GM12878 (cell line): Measurements from ENCODE around the gene MGAT5. TPM values are rescaled to one million over a fixed set of nuclear protein-coding genes. Genes with fewer than 3 reads are reported as not detected.

Experiments used
- ATAC-seq: fragments of 200-7000 bp; cut with Tn5 transposase; 3 replicates; pipeline ENCODE4 v1.9.1; 2020; ENCODE audit warnings: mild to moderate bottlenecking, moderate library complexity
- BruUV-seq: library from RNA; stranded (reverse); fragments of 400-500 nt; replicated peaks from 2 replicates; lab custom pipeline; 2021; lab: Mats Ljungman, UMichigan
- CTCF ChIA-PET: fragments of 300-600 bp; sonication (Branson Sonifier 250); formaldehyde crosslinking; extraction: SDS; loops from one replicate; lab custom pipeline; 2021; ENCODE audit warnings: inconsistent platforms; lab: Yijun Ruan, JAX
- POLR2A ChIA-PET: fragments of 350-600 bp; formaldehyde crosslinking; extraction: SDS; loops from one replicate; lab custom pipeline; 2021; ENCODE audit warnings: inconsistent platforms; lab: Charles Lee
- RAD21 ChIA-PET: fragments of 300-600 bp; sonication (Branson Sonifier 250); formaldehyde crosslinking; loops from one replicate; lab custom pipeline; 2023; ENCODE audit warnings: antibody characterized with exemption; ENCODE audit not compliant: unreplicated experiment; lab: Charles Lee
- SMC1A ChIA-PET: fragments of 300-600 bp; sonication (Branson Sonifier 250); formaldehyde crosslinking; loops from one replicate; lab custom pipeline; 2023; ENCODE audit not compliant: unreplicated experiment, uncharacterized antibody; lab: Charles Lee
- DNase-seq: peaks from one replicate; pipeline ENCODE4 v3.0.0-alpha.2; 2011; ENCODE audit warnings: low read depth, low spot score
- FAIRE-seq: peaks from 3 replicates; lab custom pipeline; 2011; peaks lifted over from hg19 to GRCh38; lab: Jason Lieb, UNC
- H2AFZ ChIP-seq: 2 replicates; pipeline ENCODE4 v1.6.0; 2011; ENCODE audit warnings: low read depth, low read length, control low read depth; ENCODE audit not compliant: control insufficient read depth
- H3K27ac ChIP-seq: 2 replicates; pipeline ENCODE4 v1.5.1; 2011; ENCODE audit warnings: control low read depth; ENCODE audit not compliant: control insufficient read depth, insufficient read depth
- H3K27me3 ChIP-seq, 2 experiments: replicated peaks in 1 of 2; 2 replicates each; pipeline versions ENCODE4 v1.6.0 to v1.6.1; 2011; ENCODE audit warnings: low read length in 1 of 2; ENCODE audit not compliant: control insufficient read depth in 2 of 2, insufficient read depth in 2 of 2
- H3K36me3 ChIP-seq, 2 experiments: 2 replicates each; pipeline ENCODE4 v1.5.1; 2011; ENCODE audit warnings: low read length in 1 of 2; ENCODE audit not compliant: control insufficient read depth in 2 of 2, insufficient read depth in 2 of 2
- H3K4me1 ChIP-seq: 2 replicates; pipeline ENCODE4 v1.6.1; 2011; ENCODE audit warnings: mild to moderate bottlenecking, low read length, moderate library complexity, mixed read lengths; ENCODE audit not compliant: control insufficient read depth, insufficient read depth
- H3K4me2 ChIP-seq: 2 replicates; pipeline ENCODE4 v1.6.0; 2011; ENCODE audit warnings: control low read depth; ENCODE audit not compliant: control insufficient read depth, insufficient read depth
- H3K4me3 ChIP-seq: fragments of 200-600 bp; sonication (generic); 2 replicates; pipeline ENCODE4 v1.5.1; 2016
- H3K79me2 ChIP-seq: 2 replicates; pipeline ENCODE4 v1.6.0; 2011; ENCODE audit warnings: low read length; ENCODE audit not compliant: control insufficient read depth, insufficient read depth
- H3K9ac ChIP-seq: 2 replicates; pipeline ENCODE4 v1.8.0; 2011; ENCODE audit warnings: low read length, control low read depth, mixed read lengths; ENCODE audit not compliant: control insufficient read depth, insufficient read depth
- H3K9me3 ChIP-seq: replicated peaks from 3 replicates; pipeline ENCODE4 v1.5.1; 2011; ENCODE audit warnings: mild to moderate bottlenecking, low read length; ENCODE audit not compliant: control insufficient read depth, insufficient read depth
- H4K20me1 ChIP-seq: 2 replicates; pipeline ENCODE4 v1.6.0; 2011; ENCODE audit not compliant: control insufficient read depth, insufficient read depth
- ATF7 ChIP-seq: fragments of 450-650 bp; IDR thresholded peaks from 2 replicates; pipeline ENCODE4 v1.6.1; 2016; ENCODE audit warnings: low read depth, mild to moderate bottlenecking
- CHD2 ChIP-seq: IDR thresholded peaks from 2 replicates; pipeline ENCODE4 v1.6.1; 2011; ENCODE audit warnings: low read depth, low read length, improper control_type of control experiment, borderline replicate concordance
- GATAD2B ChIP-seq: fragments of 450-650 bp; conservative IDR thresholded peaks from 2 replicates; pipeline ENCODE4 v1.6.1; 2017; ENCODE audit warnings: low read depth, mild to moderate bottlenecking, moderate library complexity
- IRF3 ChIP-seq: fragments of 450-650 bp; IDR thresholded peaks from 2 replicates; pipeline ENCODE4 v1.6.1; 2014; ENCODE audit warnings: mild to moderate bottlenecking
- MTA3 ChIP-seq: IDR thresholded peaks from 2 replicates; pipeline ENCODE4 v1.6.1; 2012; ENCODE audit warnings: low read length, inconsistent platforms, borderline replicate concordance
- NBN ChIP-seq: fragments of 450-650 bp; IDR thresholded peaks from 2 replicates; pipeline ENCODE4 v1.6.1; 2016
- NFYB ChIP-seq: IDR thresholded peaks from 2 replicates; pipeline ENCODE4 v1.6.1; 2011; ENCODE audit warnings: low read depth, mild to moderate bottlenecking, low read length, improper control_type of control experiment, moderate library complexity; ENCODE audit not compliant: insufficient read depth
- PAX8 ChIP-seq: fragments of 450-650 bp; IDR thresholded peaks from 2 replicates; pipeline ENCODE4 v1.6.1; 2017; ENCODE audit warnings: mild to moderate bottlenecking, moderate library complexity
- POLR2AphosphoS2 ChIP-seq: IDR thresholded peaks from 2 replicates; pipeline ENCODE4 v1.6.1; 2011; ENCODE audit warnings: low read depth, mild to moderate bottlenecking, low read length, improper control_type of control experiment, moderate library complexity
- RBBP5 ChIP-seq: fragments of 200-600 bp; sonication (generic); conservative IDR thresholded peaks from 2 replicates; pipeline ENCODE4 v1.6.1; 2016
- RCOR1 ChIP-seq: conservative IDR thresholded peaks from 2 replicates; pipeline ENCODE4 v1.6.1; 2012; ENCODE audit warnings: low read depth, low read length, improper control_type of control experiment
- RFX5 ChIP-seq: IDR thresholded peaks from 2 replicates; pipeline ENCODE4 v1.6.1; 2011; ENCODE audit warnings: low read depth, low read length, improper control_type of control experiment
- SKIL ChIP-seq: fragments of 450-650 bp; IDR thresholded peaks from 2 replicates; pipeline ENCODE4 v1.6.1; 2017; ENCODE audit warnings: mild to moderate bottlenecking, low read depth, inconsistent platforms; ENCODE audit not compliant: poor library complexity, severe bottlenecking
- SMC3 ChIP-seq: IDR thresholded peaks from 2 replicates; pipeline ENCODE4 v1.6.1; 2011; ENCODE audit warnings: low read length, improper control_type of control experiment, borderline replicate concordance
- SUZ12 ChIP-seq: fragments of 200-600 bp; sonication (generic); IDR thresholded peaks from one replicate; pipeline ENCODE4 v1.6.1; 2018; ENCODE audit warnings: antibody characterized with exemption, mild to moderate bottlenecking; ENCODE audit not compliant: unreplicated experiment
- TAF1 ChIP-seq: IDR thresholded peaks from 2 replicates; pipeline ENCODE4 v1.6.1; 2011; ENCODE audit warnings: mild to moderate bottlenecking, low read depth, low read length, borderline replicate concordance
- TCF12 ChIP-seq: IDR thresholded peaks from 2 replicates; pipeline ENCODE4 v1.6.1; 2011; ENCODE audit warnings: low read depth, mild to moderate bottlenecking, low read length
- ZNF217 ChIP-seq: fragments of 450-650 bp; IDR thresholded peaks from 2 replicates; pipeline ENCODE4 v1.6.1; 2017; ENCODE audit warnings: antibody characterized with exemption, mild to moderate bottlenecking
- ZNF274 ChIP-seq: IDR thresholded peaks from one replicate; pipeline ENCODE4 v1.8.0; 2011; ENCODE audit not compliant: insufficient read length, insufficient read depth
- WGBS: methylation state at CpG from one replicate; pipeline ENCODE4 v1.1.6; 2016; ENCODE audit warnings: low lambda C conversion rate; ENCODE audit not compliant: insufficient replicate concordance, insufficient coverage; ENCODE audit errors: missing lambda C conversion rate; 5-methylcytosine and 5-hydroxymethylcytosine counted together
- in situ Hi-C: fragments of 300-500 bp; cut with MboI; formaldehyde crosslinking; loops from 9 replicates; pipeline ENCODE4 v1.14.3; 2018; ENCODE audit warnings: mixed read lengths
- intact Hi-C: fragments of 100-400 bp; cut with micrococcal nuclease; formaldehyde crosslinking; loops from one replicate; pipeline ENCODE4 v1.14.2; 2022; ENCODE audit not compliant: unreplicated experiment
- polyA plus RNA-seq, 11 experiments: library from polyadenylated mRNA; depleted of rRNA in 4 of 11; unstranded in 6 of 11; stranded (reverse) in 5 of 11; fragments of >200 nt; fragmentation: Nextera tagmentation in 4 of 11; fragmentation: Illumina TruSeq in 1 of 11; extraction: Ambion mirVana in 4 of 11; extraction: Trizol in 1 of 11; gene quantifications; 1 replicate in 1 of 11; 2 replicates in 10 of 11; pipeline versions ENCODE4 v1.2.1 to v1.2.3, GENCODE V29; 2011 to 2016; ENCODE audit warnings: inconsistent platforms in 2 of 11, missing spikeins in 2 of 11, low read depth in 1 of 11
- total RNA-seq, 4 experiments: library from RNA; depleted of rRNA in 3 of 4; stranded (reverse); fragments of >200 nt in 3 of 4; fragmentation: Illumina TruSeq in 1 of 4; extraction: Trizol in 1 of 4; gene quantifications; 2 replicates each; pipeline versions ENCODE4 v1.2.1 to v1.2.3, GENCODE V29; 2013 to 2021
- TF ChIP-seq, protein P1 (sequence below): fragments of 450-650 bp; IDR thresholded peaks from 2 replicates; pipeline ENCODE4 v1.6.1; 2018; ENCODE audit warnings: borderline replicate concordance, mild to moderate bottlenecking; ENCODE audit not compliant: partially characterized antibody

Gene MGAT5
- total and polyA plus RNA-seq, 10 of the 15 experiments (the other 5 are each of a cell fraction or from before 2014, with no cell fraction given) = 4.9 to 104 (median 36.2) TPM

DNA sequence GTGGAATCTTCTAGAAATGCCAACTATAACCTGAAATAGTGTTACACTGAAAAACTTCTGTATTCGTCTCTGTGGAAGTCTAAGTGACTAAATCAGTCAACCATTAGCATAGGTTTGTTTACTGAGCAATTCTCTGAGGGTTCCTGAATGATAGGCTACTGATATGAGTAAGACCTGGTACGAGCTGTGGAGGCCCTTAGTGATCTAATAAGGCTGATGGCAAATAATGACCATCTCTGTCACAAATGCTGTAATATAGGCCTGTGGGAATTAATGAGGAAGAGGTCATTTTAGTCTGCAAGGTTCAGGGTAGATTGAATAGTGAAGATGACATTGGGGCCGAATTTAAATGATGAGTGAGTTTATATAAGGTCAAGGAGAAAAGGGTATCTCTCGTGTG lies 82.5 kb downstream of the MGAT5 start:
- ChIA-PET SMC1A (interaction anchor here (0.9 to 3.9 kb wide), 9 partner anchors 13 to 213 kb away, joined by 3 to 16 read pairs (median 3); partner anchors contain the start of gene MGAT5), POLR2A (interaction anchor here (0.6 to 0.8 kb wide), 2 partner anchors 14 to 21 kb away, joined by 3 to 4 read pairs; no protein-coding TSS in a partner anchor), CTCF (interaction anchor here (1.2 to 2.5 kb wide), 3 partner anchors 22 to 90 kb away, joined by 3 to 7 read pairs (median 5); no protein-coding TSS in a partner anchor), RAD21 (interaction anchor here (1.2 to 1.9 kb wide), 4 partner anchors 53 to 220 kb away, joined by 4 to 8 read pairs (median 6); no protein-coding TSS in a partner anchor)
- Histone ChIP-seq H3K36me3 (peaks cover 2 to 11% of the 10 kb centered on the region in 2 experiments; a peak in 3 of 4 replicates), H3K4me3 (no peak overlapping the region), H2AFZ (no peak overlapping the region), H3K9me3 (peaks cover 3% of the 10 kb centered on the region; the same call in 2 of the 3 replicates), H3K27me3 (no peaks in the 10 kb centered on the region), H3K79me2 (peaks cover 3% of the 10 kb centered on the region), H3K9ac (no peak overlapping the region), H3K27ac (peak overlapping the region; percentile 48), H3K4me1 (peaks cover 25% of the 10 kb centered on the region), H3K4me2 (0 out of 2 replicates have a peak overlapping the region, but pooled peaks have one; percentile 21), H4K20me1 (no peaks in the 10 kb centered on the region; the same call in 1 of the 2 replicates)
- 9% methylated on average over 4 of the region's 4 CpGs for WGBS
- peak; percentile 96 for ATAC-seq
- in situ Hi-C loops (no loop called here), intact Hi-C loops (loop anchor here (2.0 to 5.0 kb wide), 3 partner anchors 50 to 218 kb away; no protein-coding TSS in a partner anchor)
- peak; percentile 75 for FAIRE-seq
- peak; percentile 53 for DNase-seq
- no TSS peak for BruUV-seq
- TF ChIP-seq MTA3 = peak; percentile 83; the same call in 1 of the 2 replicates
- no peak for TF ChIP-seq SMC3
- no peak for TF ChIP-seq NFYB
- no peak for TF ChIP-seq POLR2AphosphoS2
- no peak for TF ChIP-seq SKIL
- TF ChIP-seq TAF1 = no peak
- no peak for TF ChIP-seq IRF3
- TF ChIP-seq RBBP5 = no peak
- TF ChIP-seq, protein P1, sequence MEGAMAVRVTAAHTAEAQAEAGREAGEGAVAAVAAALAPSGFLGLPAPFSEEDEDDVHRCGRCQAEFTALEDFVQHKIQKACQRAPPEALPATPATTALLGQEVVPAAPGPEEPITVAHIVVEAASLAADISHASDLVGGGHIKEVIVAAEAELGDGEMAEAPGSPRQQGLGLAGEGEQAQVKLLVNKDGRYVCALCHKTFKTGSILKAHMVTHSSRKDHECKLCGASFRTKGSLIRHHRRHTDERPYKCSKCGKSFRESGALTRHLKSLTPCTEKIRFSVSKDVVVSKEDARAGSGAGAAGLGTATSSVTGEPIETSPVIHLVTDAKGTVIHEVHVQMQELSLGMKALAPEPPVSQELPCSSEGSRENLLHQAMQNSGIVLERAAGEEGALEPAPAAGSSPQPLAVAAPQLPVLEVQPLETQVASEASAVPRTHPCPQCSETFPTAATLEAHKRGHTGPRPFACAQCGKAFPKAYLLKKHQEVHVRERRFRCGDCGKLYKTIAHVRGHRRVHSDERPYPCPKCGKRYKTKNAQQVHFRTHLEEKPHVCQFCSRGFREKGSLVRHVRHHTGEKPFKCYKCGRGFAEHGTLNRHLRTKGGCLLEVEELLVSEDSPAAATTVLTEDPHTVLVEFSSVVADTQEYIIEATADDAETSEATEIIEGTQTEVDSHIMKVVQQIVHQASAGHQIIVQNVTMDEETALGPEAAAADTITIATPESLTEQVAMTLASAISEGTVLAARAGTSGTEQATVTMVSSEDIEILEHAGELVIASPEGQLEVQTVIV = no peak
- peak; percentile 60; the same call in 1 of the 2 replicates for TF ChIP-seq ZNF217
- TF ChIP-seq TCF12 = peak; percentile 85; the same call in 1 of the 2 replicates
- TF ChIP-seq RCOR1 = no peak
- no peak for TF ChIP-seq NBN
- TF ChIP-seq ZNF274 = no peak
- TF ChIP-seq PAX8 = no peak
- TF ChIP-seq GATAD2B = no peak
- TF ChIP-seq ATF7 = peak; percentile 50; the same call in 1 of the 2 replicates
- no peak for TF ChIP-seq RFX5
- TF ChIP-seq CHD2 = no peak
- no peak for TF ChIP-seq SUZ12
